SHP77 treated with DMSO at 0.1 percent for 48 hours (cell line): ENCODE measurements around the gene CSTPP1.
"Not testable (repeated sequence)": the region's sequence is repeated elsewhere in the genome, so short reads cannot be mapped to it uniquely, and the experiment has no call there.

Experiments used
- DNase-seq: peaks from one replicate; lab custom pipeline; 2025; lab: John Stamatoyannopoulos, UW

CSTPP1 gene

GRCh38 chr11:47099918-47100315 is 163.4 kb downstream of the CSTPP1 start:
- no peak for DNase-seq

- DNase-seq = no peak
Measured at GRCh38 chr11:47101406-47101805, 164.8 kb downstream of the CSTPP1 start.

- DNase-seq = no peak
Measured at GRCh38 chr11:47104261-47104950, 167.8 kb downstream of the CSTPP1 start.

DNA sequence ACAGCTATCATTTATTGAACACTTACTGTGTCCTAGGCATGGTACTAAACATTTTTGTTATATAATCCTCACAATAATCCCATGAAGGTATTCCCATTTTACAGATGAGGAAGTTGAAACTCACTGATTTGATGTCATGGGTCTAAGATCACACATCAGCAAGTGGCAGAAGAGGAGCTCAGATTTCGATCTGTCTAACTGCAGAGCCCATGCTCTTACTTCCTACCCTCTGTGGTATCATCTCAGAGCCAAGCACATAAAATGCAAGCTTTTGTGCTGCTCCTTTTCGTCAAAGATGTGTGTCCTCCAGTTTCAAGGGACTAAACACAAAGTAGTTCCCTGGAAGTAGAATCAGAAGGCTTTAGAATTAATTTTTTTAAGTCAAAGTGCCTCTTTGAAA is 169.0 kb downstream of the CSTPP1 start:
- no peak for DNase-seq

- no peak for DNase-seq
Measured at GRCh38 chr11:47105974-47106373, 169.4 kb downstream of the CSTPP1 start.

DNA sequence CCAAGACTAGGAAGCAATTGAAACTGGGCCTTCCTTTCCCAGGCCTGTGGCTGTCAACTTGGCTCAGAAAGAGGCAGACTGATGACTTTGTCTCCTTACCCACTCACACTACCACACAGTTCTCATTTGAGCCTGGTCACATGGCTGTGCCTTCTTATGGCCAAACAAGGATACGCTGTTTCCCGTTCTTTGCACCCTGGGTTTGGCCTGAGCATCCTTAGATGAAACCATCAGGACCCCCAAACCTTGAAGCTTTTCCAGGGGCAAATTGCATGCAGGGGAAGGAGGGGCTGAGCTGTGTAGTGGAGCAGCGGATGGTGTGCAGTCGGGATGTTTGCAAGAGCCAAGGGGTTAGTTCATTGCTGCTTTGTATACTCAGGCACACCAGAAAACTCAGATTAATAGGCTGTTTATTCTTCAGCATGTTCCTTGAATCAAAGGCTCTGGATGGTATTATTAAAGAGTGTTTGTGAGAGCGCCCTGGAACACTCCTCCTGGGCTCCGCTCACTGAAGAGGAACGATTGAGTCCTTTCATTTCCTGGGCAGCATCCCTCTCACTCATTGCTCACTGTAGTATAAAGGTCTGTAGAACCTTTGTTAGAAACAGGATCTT is 170.3 kb downstream of the CSTPP1 start:
- DNase-seq = no peak

DNA sequence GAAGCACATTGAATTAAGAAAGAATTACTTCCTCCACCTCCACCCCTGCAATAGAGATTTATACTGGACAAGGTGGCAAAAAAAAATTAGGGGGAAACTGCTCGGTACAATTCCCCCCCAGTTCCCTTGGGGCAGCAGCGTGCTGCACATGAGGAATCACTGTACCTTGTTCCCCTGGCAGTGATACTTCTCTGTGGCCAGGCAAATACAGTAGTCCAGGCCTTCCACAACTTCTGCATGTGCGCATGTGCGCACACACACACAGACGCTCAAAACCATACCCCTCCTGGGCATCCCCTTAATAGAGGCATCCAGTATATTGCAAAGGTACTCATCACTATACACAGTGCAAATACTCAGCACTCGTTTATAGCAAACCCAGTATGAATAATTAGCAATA is 171.2 kb downstream of the CSTPP1 start:
- no peak for DNase-seq

- DNase-seq = no peak
Measured at GRCh38 chr11:47108214-47108613, 171.7 kb downstream of the CSTPP1 start.

GRCh38 chr11:47109051-47109726 is 172.6 kb downstream of the CSTPP1 start:
- no peak for DNase-seq

DNA sequence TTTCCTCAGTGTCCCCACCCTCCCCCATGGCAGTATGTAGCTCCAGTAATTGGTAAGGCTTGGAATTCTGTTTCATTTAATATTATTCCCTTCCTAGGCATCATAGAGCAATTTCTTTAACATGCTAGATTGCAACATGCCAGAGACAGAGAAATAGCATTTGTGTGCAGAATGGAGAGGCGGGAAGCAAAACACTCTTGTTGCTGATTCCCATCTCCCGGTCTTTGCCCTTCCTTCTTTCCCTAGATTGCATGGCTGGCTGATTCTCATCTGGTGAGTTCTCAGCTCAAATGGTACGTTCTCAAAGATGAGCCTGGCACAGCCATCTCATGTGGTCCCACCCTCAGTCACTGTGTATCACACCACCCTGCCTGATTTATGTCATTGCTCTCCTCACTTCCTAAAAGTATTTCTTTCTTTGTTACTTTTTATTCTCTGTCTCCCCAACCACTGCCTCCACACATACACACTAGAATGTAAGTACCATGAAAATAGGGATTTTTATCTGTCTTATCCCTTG is 173.2 kb downstream of the CSTPP1 start:
- no peak for DNase-seq

DNA sequence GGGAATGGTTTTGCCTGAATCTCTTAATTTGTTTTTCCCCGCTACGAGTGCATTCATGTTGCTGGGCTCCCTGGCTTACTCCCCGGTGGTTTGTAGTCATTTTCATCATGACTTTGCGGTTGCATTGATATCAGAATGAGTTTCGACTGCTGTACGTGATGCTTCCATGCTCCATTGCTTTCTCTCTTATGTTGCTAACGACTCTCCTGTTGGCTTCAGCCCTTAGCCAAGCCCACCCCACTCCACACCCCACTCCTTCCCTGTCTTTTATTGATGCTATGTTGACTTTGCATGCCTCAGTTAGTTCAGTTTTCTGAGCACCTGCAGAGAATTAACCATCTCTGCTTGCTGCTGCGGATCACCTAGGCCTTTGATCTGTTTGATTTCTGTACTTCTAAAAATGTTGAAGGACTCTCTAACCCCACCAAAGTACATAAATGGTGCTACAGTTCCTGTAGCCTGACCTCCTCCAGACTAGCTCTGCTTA is 174.8 kb downstream of the CSTPP1 start:
- DNase-seq = peak; percentile 96

- not testable (repeated sequence) for DNase-seq
Measured at GRCh38 chr11:47112941-47113340, 176.4 kb downstream of the CSTPP1 start.

- DNase-seq = peak; percentile 94
Measured at GRCh38 chr11:47118958-47119688, 182.6 kb downstream of the CSTPP1 start.

- no peak for DNase-seq
Measured at GRCh38 chr11:47121056-47121455, 184.5 kb downstream of the CSTPP1 start.

DNA sequence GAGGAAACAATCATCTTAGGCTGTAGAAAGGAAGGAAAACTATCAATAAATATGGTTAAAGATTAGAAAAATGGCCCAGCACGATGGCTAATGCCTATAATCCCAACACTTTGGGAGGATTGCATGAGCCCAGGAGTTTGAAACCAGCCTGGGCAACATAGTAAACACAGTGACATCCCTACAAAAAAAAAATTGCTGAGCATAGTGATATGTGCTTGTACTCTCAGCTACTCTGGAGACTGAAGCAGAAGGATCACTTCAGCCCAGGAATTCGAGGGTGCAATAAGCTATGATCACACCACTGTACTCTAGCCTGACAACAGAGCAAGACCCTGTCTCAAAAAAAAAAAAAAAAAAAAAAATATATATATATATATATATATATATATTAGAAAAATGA is 185.2 kb downstream of the CSTPP1 start:
- DNase-seq = no peak

- DNase-seq = no peak
Measured at GRCh38 chr11:47123094-47123493, 186.5 kb downstream of the CSTPP1 start.

GRCh38 chr11:47124675-47125074 is 188.1 kb downstream of the CSTPP1 start:
- DNase-seq = no peak

DNA sequence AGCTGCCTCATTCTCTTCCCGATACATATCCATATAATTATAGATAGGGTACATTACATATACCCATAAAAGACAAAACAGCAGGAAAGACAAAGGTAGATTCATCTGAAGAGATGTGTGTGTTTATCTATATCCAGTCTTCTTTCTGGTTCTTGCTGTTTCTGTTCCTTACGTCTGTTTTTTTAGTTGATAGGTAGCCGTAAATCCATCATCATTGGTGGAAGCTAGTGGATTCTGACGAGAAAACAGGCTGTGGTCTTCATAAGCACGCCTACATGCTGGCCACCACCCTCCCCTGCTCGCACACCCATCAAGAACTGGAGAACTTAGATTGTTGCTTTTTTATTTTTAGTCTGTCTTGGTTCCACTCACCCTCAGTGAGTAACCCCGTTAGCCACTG is 188.5 kb downstream of the CSTPP1 start:
- DNase-seq = no peak

DNA sequence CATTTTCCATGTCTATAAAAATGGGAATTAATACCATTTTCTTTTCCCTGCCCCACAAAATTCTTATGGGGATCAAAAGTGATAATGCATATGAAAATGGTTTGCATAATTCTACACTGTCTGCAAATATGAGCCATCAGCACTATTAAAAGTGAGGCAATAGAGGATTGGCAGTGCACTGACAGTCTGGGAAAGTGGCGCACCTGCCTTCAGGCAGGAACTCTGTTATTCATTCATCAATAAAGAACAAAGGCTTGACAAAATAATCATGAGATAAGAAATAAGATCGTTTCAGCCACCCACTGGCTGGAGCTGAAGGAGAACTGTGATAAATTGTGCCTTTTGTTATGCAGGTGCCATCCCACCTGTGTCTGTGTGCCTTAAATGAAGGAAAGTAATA is 190.7 kb downstream of the CSTPP1 start:
- no peak for DNase-seq

- DNase-seq = peak; percentile 81
Measured at GRCh38 chr11:47130543-47130942, 194.0 kb downstream of the CSTPP1 start.

GRCh38 chr11:47131136-47131535 is 194.6 kb downstream of the CSTPP1 start:
- DNase-seq = no peak

GRCh38 chr11:47132490-47132889 is 195.9 kb downstream of the CSTPP1 start:
- no peak for DNase-seq
